ENCODE results near the gene HS6ST1. TPM values are rescaled to one million over a fixed set of nuclear protein-coding genes. Genes with fewer than 3 reads are reported as not detected.
"Not testable (repeated sequence)": the region's sequence is repeated elsewhere in the genome, so short reads cannot be mapped to it uniquely, and the experiment has no call there.

The HS6ST1 gene
- total and polyA plus RNA-seq, 12 donors: 20.5 to 262 (median 97.1) TPM

GRCh38 chr2:128320192-128320905 is 1.7 kb upstream of the HS6ST1 start:
- peaks cover 28 to 36% of the 10 kb centered on the region in 2 donors for H3K4me1 ChIP-seq (replicated peaks in 1 of 2)
- intact Hi-C loops (cut with DNase I): loop anchor here in 1 of 2 donors (5.0 to 10.0 kb wide), 3 partner anchors 212 to 434 kb away; no protein-coding TSS in a partner anchor

GRCh38 chr2:128319631-128320191 is 1.0 kb upstream of the HS6ST1 start:
- Histone ChIP-seq H3K4me1 (replicated peaks in 1 of 2) (peaks cover 33 to 42% of the 10 kb centered on the region in 2 donors), H3K27ac (peak overlapping the region in 1 of 5 donors; percentile 24), H3K36me3 (replicated peaks in 1 of 2) (no peaks in the 10 kb centered on the region), H3K9me3 (replicated peaks in 1 of 3) (no peaks in the 10 kb centered on the region), H3K4me3 (no peak overlapping the region), H3K27me3 (no peaks in the 10 kb centered on the region)
- WGBS, 4 donors: 85 to 92% (median 89%) methylated on average over 14 to 38 of the region's 38 CpGs
- intact Hi-C loops (cut with DNase I): loop anchor here (5.0 to 10.0 kb wide), 6 partner anchors 57 to 435 kb away; no protein-coding TSS in a partner anchor
- TF ChIP-seq, protein P1, sequence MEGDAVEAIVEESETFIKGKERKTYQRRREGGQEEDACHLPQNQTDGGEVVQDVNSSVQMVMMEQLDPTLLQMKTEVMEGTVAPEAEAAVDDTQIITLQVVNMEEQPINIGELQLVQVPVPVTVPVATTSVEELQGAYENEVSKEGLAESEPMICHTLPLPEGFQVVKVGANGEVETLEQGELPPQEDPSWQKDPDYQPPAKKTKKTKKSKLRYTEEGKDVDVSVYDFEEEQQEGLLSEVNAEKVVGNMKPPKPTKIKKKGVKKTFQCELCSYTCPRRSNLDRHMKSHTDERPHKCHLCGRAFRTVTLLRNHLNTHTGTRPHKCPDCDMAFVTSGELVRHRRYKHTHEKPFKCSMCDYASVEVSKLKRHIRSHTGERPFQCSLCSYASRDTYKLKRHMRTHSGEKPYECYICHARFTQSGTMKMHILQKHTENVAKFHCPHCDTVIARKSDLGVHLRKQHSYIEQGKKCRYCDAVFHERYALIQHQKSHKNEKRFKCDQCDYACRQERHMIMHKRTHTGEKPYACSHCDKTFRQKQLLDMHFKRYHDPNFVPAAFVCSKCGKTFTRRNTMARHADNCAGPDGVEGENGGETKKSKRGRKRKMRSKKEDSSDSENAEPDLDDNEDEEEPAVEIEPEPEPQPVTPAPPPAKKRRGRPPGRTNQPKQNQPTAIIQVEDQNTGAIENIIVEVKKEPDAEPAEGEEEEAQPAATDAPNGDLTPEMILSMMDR (IDR thresholded peaks at IDR 0.05): no peak
- no peak for TF ChIP-seq POLR2A (IDR thresholded peaks at IDR 0.05)
- peak in 2 of 7 donors; percentile 17 to 21 for DNase-seq

More at GRCh38 chr2:128320192-128320905, 1.7 kb upstream of the HS6ST1 start:
- no peak for TF ChIP-seq POLR2A (IDR thresholded peaks at IDR 0.05)
- TF ChIP-seq, protein P1 (IDR thresholded peaks at IDR 0.05): no peak
- no peaks in the 10 kb centered on the region for H3K27me3 ChIP-seq
- H3K9me3 ChIP-seq (replicated peaks in 1 of 3): no peaks in the 10 kb centered on the region
- DNase-seq: no peak
- no peak overlapping the region for H3K4me3 ChIP-seq
- WGBS, 4 donors: 88 to 92% (median 90%) methylated on average over 7 to 11 of the region's 11 CpGs
- no peak overlapping the region for H3K27ac ChIP-seq
- H3K36me3 ChIP-seq (replicated peaks in 1 of 2): no peaks in the 10 kb centered on the region

DNA sequence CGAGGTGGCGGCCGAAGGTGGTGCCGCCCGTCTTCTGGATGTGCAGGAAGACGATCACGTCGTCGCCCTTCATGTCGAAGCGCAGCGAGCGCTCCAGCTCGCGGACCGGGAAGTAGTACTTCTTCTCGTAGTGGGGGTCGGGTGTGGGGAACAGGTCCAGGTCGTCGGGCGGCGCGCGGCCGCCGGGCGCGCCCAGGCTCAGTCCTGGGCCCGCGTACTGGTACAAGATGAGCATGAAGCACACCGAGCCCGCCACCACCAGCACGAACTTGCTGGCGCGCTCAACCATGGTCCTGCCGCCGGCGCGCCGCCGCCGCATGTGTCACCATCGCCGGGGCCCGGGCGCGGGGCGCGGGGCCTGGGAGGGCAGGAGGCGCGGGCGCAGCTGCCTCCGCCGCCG is 423 bp downstream of the HS6ST1 start:
- DNase-seq: peak in 4 of 7 donors; percentile 25 to 60 (median 37)
- H3K36me3 ChIP-seq (replicated peaks in 1 of 2); H3K9me3 ChIP-seq (replicated peaks in 1 of 3); H3K27me3 ChIP-seq: not testable (repeated sequence)
- Histone ChIP-seq H3K27ac (peak overlapping the region in 2 of 5 donors; percentile 21 to 79), H3K4me3 (peak overlapping the region in 2 of 4 donors; percentile 49 to 83), H3K4me1 (replicated peaks in 1 of 2) (peaks cover 47 to 57% of the 10 kb centered on the region in 2 donors)
- intact Hi-C loops (cut with DNase I): loop anchor here (5.0 to 10.0 kb wide), 3 partner anchors 56 to 417 kb away; no protein-coding TSS in a partner anchor
- WGBS, 4 donors: 1% methylated on average over 40 to 44 of the region's 55 CpGs; no CpG with 5 or more reads in 2 of the 4 donors

GRCh38 chr2:128317899-128318225 is 806 bp downstream of the HS6ST1 start:
- H3K27me3 ChIP-seq; DNase-seq; H3K36me3 ChIP-seq (replicated peaks in 1 of 2); H3K9me3 ChIP-seq (replicated peaks in 1 of 3): not testable (repeated sequence)
- WGBS, 4 donors: 0% methylated on average over 1 to 27 of the region's 40 CpGs
- Histone ChIP-seq H3K4me3 (peak overlapping the region; percentile 49 to 91 (median 72)), H3K4me1 (replicated peaks in 1 of 2) (peaks cover 47 to 59% of the 10 kb centered on the region in 2 donors), H3K27ac (peak overlapping the region in 3 of 5 donors; percentile 54 to 75 (median 54))
- intact Hi-C loops (cut with DNase I): loop anchor here (5.0 to 10.0 kb wide), 3 partner anchors 56 to 417 kb away; no protein-coding TSS in a partner anchor

GRCh38 chr2:128317181-128317898 is 1.3 kb downstream of the HS6ST1 start:
- no peak for TF ChIP-seq POLR2A (IDR thresholded peaks at IDR 0.05)
- TF ChIP-seq, protein P1 (IDR thresholded peaks at IDR 0.05): no peak
- H3K4me3 ChIP-seq: peak overlapping the region; percentile 49 to 91 (median 72)
- H3K27ac ChIP-seq: peak overlapping the region in 3 of 5 donors; percentile 54 to 75 (median 54)
- H3K36me3 ChIP-seq (replicated peaks in 1 of 2): no peaks in the 10 kb centered on the region
- DNase-seq: peak in 4 of 7 donors; percentile 31 to 63 (median 32)
- no peaks in the 10 kb centered on the region for H3K9me3 ChIP-seq (replicated peaks in 1 of 3)
- peaks cover 42 to 59% of the 10 kb centered on the region in 2 donors for H3K4me1 ChIP-seq (replicated peaks in 1 of 2)
- no peaks in the 10 kb centered on the region for H3K27me3 ChIP-seq
- 0 to 3% (median 2%) methylated on average over 10 to 35 of the region's 35 CpGs for WGBS, 4 donors
- intact Hi-C loops (cut with DNase I): loop anchor here (5.0 to 10.0 kb wide), 3 partner anchors 55 to 417 kb away; no protein-coding TSS in a partner anchor

Measured in adrenal gland (tissue), 12 donors.